NCI-H524 treated with DMSO at 0.1 percent for 48 hours (cell line): ENCODE data around the gene PPP1R1B.

Source experiments
- DNase-seq: peaks from one replicate; lab custom pipeline; 2025; lab: John Stamatoyannopoulos, UW

The PPP1R1B gene

DNA sequence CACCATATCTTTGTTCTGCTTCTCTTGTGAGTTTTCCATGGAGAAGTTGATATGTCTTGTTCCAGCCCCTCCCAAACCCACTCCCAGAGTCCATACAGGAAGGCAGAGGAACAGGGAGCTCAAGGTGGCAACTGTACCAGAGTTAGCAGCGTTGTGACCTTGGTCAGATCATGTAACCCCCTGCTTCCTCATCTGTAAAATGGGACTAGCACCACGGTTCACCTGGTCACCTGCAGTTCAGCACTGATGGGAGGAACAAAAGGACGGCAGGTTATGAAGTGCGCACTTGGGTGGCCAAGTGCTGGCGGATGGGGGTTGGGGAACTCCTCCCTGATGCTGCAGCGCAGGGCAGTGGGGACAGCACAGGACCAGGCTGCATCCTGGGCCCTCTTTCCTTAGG is 11.3 kb upstream of the PPP1R1B start:
- no peak for DNase-seq

DNA sequence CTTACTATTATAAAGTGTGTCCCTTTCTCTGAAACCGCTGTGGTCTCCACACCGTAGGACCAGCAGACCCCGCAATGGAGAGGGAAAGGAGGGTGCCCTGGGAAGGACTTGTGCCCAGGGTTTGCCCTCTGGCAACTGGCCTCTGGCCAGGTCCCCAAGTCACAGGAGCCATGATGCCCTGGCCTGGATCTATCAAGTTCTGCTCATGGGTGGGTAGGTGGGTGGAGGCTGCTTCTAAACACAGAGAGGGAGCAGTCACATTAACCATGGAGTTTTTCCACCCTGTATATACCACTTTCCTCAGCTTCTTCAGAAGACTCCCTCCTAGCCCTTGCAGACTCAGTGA is 9.7 kb upstream of the PPP1R1B start:
- DNase-seq, result no peak

DNA sequence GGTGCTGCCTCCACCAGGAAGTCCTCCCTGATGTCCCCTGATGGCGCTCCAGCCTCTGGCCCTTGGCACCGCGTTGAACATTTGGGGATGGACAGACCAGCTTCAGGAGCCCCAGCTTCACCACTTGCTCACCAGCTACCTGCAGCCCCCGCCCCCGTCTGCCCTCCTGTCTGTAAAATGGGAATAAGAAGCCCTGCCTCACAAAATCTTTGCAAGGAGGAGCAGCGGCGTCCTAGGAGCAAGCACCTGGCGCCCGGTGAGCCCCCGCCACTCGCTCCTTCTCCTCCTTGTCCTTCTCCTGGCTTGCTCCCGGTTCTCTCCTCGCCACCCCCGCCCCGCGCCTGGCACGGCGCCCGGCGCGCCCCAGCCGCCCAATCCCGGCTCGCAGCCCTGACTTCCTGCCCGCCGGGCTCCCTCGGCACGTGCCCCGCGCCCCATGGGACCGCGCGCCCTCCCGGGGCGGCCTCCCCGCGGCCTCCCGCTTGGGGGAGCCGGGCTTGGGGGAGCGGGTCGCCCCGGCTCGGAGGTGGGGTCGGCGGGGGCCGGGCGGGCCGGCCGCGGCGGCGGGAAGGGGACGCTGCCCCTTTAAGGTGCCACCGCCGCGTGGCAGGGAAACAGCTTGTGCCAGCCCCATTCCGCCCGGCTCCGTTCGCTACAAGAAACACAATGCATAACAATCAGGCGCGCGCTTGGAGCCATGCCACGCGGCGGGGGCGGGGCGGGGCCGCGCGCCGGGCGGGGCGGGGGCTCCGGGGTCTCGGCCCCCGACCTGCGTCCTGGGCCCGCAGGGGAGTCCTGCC is 9.1 kb upstream of the PPP1R1B start:
- peak; percentile 33 for DNase-seq

DNA sequence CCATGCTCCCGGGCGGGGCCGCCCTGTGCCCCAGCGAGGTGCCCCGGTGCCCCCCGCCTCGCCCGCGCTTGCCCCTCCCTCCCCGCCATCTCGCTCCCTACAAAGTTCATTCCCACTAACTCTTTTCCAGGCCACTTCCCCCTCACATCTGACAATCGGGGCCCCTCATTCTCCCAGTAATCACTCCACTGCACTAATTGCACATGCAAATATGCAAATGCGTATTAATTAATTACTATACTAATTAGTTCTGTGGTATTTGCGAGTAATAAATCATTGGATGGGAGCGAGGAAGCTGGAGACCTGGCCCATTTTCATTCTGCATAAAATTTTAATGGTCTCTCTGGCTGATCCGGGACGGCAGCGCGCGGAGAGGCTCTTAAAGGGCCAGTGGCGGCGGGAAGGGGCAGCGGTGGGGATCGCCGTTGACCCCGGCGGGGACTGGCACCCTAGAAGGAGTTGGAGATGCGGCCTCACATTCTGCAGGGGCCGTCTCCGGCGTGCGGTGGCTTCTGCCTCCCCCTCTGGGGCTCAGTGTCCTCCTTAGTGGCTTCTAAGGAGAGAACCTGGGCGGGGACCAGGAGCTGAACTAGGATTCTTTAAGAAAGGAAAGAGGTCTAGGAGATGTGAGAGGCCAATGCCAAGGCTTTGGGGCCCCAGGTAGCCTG is 8.4 kb upstream of the PPP1R1B start:
- DNase-seq, result no peak

GRCh38 chr17:39618956-39619785 is 7.6 kb upstream of the PPP1R1B start:
- no peak for DNase-seq

DNA sequence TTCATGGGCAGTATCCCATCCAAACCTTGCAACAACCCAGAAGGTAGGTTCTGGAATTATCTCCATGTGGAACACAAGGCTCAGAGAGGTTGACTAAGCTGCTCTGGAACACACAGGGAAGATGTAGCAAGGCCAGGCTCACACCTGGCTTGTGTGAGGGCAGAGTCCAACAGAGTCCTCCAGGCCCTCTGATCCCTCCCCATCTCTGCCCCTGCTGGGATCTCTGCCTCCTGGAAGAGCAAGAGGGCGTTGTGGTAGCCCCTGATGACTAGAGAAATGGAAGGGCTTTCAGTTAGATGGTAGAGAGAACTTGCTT is 7.0 kb upstream of the PPP1R1B start:
- no peak for DNase-seq

GRCh38 chr17:39621523-39622379 is 5.0 kb upstream of the PPP1R1B start:
- DNase-seq, result no peak

GRCh38 chr17:39622380-39623006 is 4.3 kb upstream of the PPP1R1B start:
- DNase-seq, result no peak

DNA sequence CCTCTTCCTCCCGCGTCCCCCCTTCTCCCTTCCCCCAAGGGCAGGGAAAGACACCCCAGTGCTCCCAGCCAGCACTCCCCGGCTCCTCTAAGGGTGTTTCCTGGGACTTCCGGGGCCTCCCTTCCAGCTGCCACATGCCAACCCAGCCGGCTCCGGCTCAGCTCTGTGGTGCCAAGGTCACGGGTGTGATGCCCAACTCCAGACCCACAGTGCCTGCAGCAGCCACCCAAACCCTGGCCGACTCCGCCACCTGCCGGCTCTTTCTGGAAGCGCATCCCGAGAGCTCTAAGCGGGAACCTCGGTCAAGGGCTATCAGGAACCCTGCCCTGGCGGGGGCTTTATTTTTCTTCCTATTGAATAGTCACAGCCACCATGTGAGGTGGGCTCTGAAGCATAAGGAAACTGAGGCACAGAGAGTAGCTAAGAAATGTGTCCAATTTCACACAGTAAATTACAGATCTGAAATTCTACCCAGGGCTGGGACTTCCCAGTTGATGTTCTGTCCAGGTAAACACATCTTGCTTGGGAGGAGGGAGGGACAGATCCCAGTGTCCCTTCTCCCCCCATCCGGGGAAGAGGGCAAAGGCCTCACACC is 3.3 kb upstream of the PPP1R1B start:
- DNase-seq, result no peak

GRCh38 chr17:39624313-39624712 is 2.4 kb upstream of the PPP1R1B start:
- no peak for DNase-seq

GRCh38 chr17:39625198-39625785 is 1.5 kb upstream of the PPP1R1B start:
- no peak for DNase-seq

DNA sequence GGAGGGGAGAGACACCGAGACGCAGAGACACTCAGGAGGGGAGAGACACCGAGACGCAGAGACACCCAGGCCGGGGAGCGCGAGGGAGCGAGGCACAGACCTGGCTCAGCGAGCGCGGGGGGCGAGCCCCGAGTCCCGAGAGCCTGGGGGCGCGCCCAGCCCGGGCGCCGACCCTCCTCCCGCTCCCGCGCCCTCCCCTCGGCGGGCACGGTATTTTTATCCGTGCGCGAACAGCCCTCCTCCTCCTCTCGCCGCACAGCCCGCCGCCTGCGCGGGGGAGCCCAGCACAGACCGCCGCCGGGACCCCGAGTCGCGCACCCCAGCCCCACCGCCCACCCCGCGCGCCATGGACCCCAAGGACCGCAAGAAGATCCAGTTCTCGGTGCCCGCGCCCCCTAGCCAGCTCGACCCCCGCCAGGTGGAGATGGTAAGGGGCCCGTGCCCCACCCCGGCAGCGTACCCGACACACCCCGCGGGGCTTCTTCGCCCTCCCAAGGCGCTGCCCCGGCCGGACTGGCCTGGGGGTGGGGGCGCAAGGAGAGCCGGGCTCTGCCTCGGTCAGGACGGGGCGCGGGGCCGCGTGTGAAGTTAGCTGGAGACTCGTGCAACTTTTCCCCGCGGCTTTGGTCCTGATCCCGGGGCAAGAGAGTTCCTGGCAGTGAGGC is 427 bp downstream of the PPP1R1B start:
- DNase-seq, result no peak

DNA sequence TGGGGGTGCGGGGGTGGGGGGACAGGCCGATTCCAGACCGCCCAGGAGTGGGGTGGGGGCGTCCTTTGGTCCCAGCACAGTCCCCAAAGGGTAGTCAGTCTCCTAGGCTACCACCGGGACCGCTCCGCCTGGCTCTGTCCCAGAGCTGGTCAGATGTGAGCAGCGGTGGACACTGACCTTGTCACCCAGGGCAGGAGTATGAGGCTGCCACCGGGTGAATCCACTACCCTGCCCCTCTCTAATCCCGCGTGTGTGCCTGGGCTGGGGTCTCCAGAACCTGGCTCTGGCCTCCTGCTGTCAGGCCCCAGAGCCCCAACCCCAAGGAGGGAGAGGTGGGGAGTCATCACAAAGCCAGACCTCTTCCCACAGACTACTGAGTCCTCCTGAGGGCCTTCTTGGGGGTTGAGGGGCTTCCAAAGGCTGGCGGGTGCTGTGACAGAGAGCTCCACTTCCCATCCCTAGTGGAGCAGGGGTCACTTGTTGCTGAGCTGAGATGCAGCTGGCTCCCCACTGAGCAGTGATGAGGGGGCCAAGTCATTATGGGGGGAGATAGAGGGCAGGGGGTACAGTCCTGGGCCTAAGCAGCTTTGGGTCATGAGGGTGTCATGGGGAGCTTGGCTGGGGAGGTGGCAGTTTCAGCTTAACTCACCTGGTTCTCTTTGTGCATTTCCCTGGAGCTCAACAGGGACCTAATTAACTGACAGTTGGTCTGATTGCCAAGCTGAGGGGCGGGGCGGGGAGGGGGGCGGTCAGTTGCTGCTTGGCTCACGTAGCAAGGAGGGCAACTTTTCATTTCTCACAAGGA is 1.2 kb downstream of the PPP1R1B start:
- DNase-seq, result no peak

GRCh38 chr17:39628655-39629493 is 2.1 kb downstream of the PPP1R1B start:
- DNase-seq, result no peak

DNA sequence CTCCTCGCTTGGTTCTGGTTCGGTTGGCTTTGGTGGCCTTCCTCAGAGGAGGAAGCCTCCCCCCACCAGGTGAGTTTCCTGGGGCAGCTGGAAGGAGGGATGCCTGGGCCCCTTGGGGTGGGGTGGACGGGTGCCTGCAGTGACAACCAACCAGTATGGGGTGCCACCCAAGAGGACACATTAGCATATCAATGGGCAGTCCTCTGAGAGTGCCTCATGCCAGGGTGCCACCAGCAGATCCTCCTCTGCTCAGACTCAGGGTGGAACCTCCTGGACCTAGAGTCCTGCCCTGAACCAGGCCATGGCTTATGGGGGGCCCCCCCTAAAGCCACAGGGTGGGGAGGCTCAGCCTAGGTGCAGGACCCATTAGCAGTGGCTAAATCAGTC is 2.7 kb downstream of the PPP1R1B start:
- DNase-seq, result no peak

GRCh38 chr17:39629898-39630297 is 3.1 kb downstream of the PPP1R1B start:
- no peak for DNase-seq

DNA sequence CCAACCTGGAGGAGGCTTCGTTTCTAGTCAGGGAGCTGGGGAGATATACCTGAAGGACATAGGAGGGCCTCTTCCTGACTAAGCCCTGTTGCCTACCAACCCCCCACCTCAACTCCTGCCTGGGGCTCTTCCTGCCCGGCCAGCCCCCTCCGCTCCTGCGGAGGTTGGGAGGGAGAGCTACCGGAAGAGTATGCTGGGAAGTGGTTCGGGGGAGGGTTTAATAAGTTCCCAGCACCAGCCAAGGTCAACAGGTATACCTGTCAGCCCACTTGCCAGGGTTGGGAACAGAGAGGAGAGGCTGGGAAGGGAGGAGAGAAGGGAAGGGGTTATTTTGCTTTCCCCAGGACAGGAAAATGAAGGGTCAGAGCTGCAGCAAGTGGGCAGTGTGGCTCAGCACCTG is 4.7 kb downstream of the PPP1R1B start:
- DNase-seq, result no peak

DNA sequence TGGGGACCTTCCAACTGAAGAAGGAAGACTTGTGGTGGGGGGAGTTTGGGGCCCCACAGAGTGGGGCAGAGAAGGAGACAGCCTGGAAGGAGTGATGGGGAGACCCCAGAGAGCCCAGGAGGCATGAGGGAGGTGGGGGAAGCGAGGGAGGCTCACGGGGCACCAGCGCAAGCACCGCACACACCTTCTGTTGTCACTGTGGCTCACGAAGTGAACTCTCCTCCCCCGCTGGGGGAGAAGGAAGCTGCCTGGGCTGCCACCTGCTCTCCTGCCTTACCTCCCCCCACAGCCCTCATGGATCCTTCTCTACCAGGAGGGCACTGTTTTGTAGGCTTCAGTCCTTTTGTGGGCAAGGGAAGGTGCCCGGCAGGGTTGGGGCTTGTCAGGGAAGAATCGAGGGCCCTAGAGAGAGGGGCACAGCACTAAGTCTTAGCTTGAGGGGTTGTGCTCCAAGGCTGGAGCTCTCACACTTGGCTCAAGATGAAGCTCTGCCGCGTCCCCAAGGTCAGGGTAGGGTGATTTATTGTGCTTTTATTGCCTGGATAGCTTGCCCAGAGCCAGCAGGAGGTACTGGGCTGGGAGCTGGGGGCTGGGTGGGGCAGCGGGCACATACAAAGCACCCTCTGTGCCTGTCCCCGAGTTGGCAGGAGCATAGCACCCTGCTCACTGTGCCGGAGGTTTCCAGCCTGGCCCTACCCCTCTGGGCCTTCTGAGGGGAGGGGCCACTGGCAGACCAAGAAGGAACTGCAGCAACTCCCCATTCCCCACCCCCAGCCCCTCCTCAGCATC is 5.6 kb downstream of the PPP1R1B start:
- no peak for DNase-seq
